ENCODE measurements around the gene FGF1. TPM values are rescaled to one million over a fixed set of nuclear protein-coding genes. Genes with fewer than 3 reads are reported as not detected.
A peak's percentile ranks its signal among the peaks of the same experiment; 100 is the strongest.

Gene FGF1
- total and polyA plus RNA-seq, 2 of the 4 experiments (the other 2 are of a cell fraction), result 7.6 to 7.7 TPM

DNA sequence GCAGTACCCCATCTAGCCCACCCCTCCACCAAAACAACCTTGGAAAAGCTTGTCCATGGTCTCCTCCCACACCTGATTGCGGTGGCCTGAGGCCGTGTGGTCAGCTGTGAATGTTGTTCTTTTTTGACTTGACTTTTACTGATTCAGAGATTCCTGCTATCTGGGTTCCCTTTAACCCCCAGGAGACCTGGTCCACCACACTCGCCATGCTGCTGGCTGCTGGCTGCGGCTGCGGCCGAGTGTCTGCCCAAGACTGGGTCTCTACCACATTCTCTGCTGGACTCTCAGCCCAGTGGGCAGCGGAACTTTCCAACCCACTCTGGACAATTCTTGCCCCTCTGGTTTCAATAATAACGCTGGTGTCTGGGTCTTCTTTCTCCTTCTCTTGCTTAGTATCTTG is 28.4 kb downstream of the FGF1 start:
- peaks cover 2% of the 10 kb centered on the region; the same call in 1 of the 2 replicates for H3K4me1 ChIP-seq (ENCODE audit: control insufficient read depth, insufficient read depth, low read length)
- no peaks in the 10 kb centered on the region for H3K36me3 ChIP-seq (ENCODE audit: control insufficient read depth, insufficient read depth, low read length)
- CTCF ChIA-PET, result no interaction called here
- no peak overlapping the region for H4K8ac ChIP-seq (ENCODE audit: low read depth in 2 of 2, low read length in 2 of 2)
- 0 out of 2 replicates have a peak, but pooled peaks cover 2% of the 10 kb centered on the region for H3K9me3 ChIP-seq (ENCODE audit: control insufficient read depth, insufficient read depth, low read length)
- in situ Hi-C loops (cut with MboI; ENCODE audit: low sequenced_read_pairs), result loop anchor here (5.0 kb wide), 1 partner anchor 40 kb away; no protein-coding TSS in a partner anchor
- no peaks in the 10 kb centered on the region for H3K27me3 ChIP-seq (ENCODE audit: control insufficient read depth, insufficient read depth, low read length)
- no peak overlapping the region for H2BK5ac ChIP-seq (ENCODE audit: low read depth, low read length, poor library complexity, severe bottlenecking)
- no peaks in the 10 kb centered on the region for H3K9me1 ChIP-seq (ENCODE audit: insufficient read depth, low read length)
- intact Hi-C loops (cut with micrococcal nuclease), result no loop called here
- no peak overlapping the region for H3K27ac ChIP-seq (ENCODE audit: insufficient read depth, low read length)
- H4K20me1 ChIP-seq (ENCODE audit: insufficient read depth, low read length), result no peaks in the 10 kb centered on the region
- H3K79me1 ChIP-seq (ENCODE audit: low read depth in 1 of 2, low read length in 2 of 2), result no peaks in the 10 kb centered on the region
- 96% methylated on average over 4 of the region's 8 CpGs; no CpG with 5 or more reads in 1 of the 2 experiments for WGBS, 2 experiments (ENCODE audit: extremely low coverage in 2 of 2, insufficient read length in 1 of 2)
- no peak overlapping the region for H4K5ac ChIP-seq (ENCODE audit: low read depth, low read length)
- no peak overlapping the region for H3K4ac ChIP-seq (ENCODE audit: low read depth, low read length)
- H2BK120ac ChIP-seq (ENCODE audit: low read depth, low read length), result no peak overlapping the region
- no peak overlapping the region for H2BK20ac ChIP-seq (ENCODE audit: low read depth, low read length)
- H3K56ac ChIP-seq (ENCODE audit: extremely low read depth, insufficient read depth, low read length), result no peak overlapping the region
- H3K18ac ChIP-seq (ENCODE audit: low read depth, low read length), result no peak overlapping the region
- ATAC-seq (ENCODE audit: low read depth), result no peak
- H4K91ac ChIP-seq (ENCODE audit: insufficient read depth, low read depth, low read length), result no peak overlapping the region
- TF ChIP-seq FOS (IDR thresholded peaks at IDR 0.05; ENCODE audit: low read depth, low read length) (no peak), POLR2A (IDR thresholded peaks at IDR 0.05; ENCODE audit: low read depth, low read length) (no peak), MXI1 (IDR thresholded peaks at IDR 0.05; ENCODE audit: borderline replicate concordance, low read depth, low read length) (no peak), CEBPB (IDR thresholded peaks at IDR 0.05; ENCODE audit: low read depth, low read length) (no peak), RFX5 (IDR thresholded peaks at IDR 0.05; ENCODE audit: low read depth, low read length) (no peak), BHLHE40 (IDR thresholded peaks at IDR 0.05; ENCODE audit: low read depth, low read length) (no peak), CTCF (conservative IDR thresholded peaks at IDR 0.05; ENCODE audit: low read depth, low read length) (no peak)
- no peak overlapping the region for H3K4me2 ChIP-seq (ENCODE audit: low read depth, low read length)
- H2AK5ac ChIP-seq (ENCODE audit: low read depth, low read length), result 0 out of 2 replicates have a peak overlapping the region, but pooled peaks have one; percentile 13
- no peak overlapping the region for H2AFZ ChIP-seq (replicated peaks; ENCODE audit: low read length, poor library complexity)
- DNase-seq, result no peak
- H3K9ac ChIP-seq (ENCODE audit: low read depth, low read length), result no peak overlapping the region
- dilution Hi-C loops (cut with HindIII; ENCODE audit: low sequenced_read_pairs, unreplicated experiment), result no loop called here
- no TSS peak for BruUV-seq (replicated peaks)
- no peak overlapping the region for H2AK9ac ChIP-seq (replicated peaks; ENCODE audit: low read depth, low read length, poor library complexity)
- H3K23ac ChIP-seq (ENCODE audit: low read depth, low read length), result no peak overlapping the region
- H2BK15ac ChIP-seq (ENCODE audit: low read depth, low read length), result no peak overlapping the region
- no peak overlapping the region for H3K14ac ChIP-seq (replicated peaks; ENCODE audit: low read depth, low read length)
- no peak overlapping the region for H3K4me3 ChIP-seq (ENCODE audit: insufficient read depth, low read depth, low read length)
- POLR2A ChIA-PET (ENCODE audit: unreplicated experiment), result no interaction called here
